K562 (cell line): ENCODE data around the gene TEP1.

Experiments used
- CBFA2T3 ChIP-seq: fragments of 450-650 bp; IDR thresholded peaks from 2 replicates; pipeline ENCODE4 v1.6.1; 2017
- CHD2 ChIP-seq: IDR thresholded peaks from 2 replicates; pipeline ENCODE4 v1.6.1; 2011; ENCODE audit warnings: low read depth, low read length
- CTCF ChIP-seq, 3 experiments: IDR thresholded peaks in 2 of 3; conservative IDR thresholded peaks in 1 of 3; 2 replicates each; pipeline ENCODE4 v1.5.1; 2011 to 2012; ENCODE audit warnings: low read length in 3 of 3, mild to moderate bottlenecking in 3 of 3, control low read depth in 2 of 3, improper control_type of control experiment in 1 of 3, inconsistent platforms in 1 of 3, low read depth in 1 of 3, mixed read lengths in 1 of 3, moderate library complexity in 1 of 3; ENCODE audit not compliant: insufficient read depth in 2 of 3
- EGR1 ChIP-seq: fragments of 450-650 bp; conservative IDR thresholded peaks from 2 replicates; pipeline ENCODE4 v1.6.1; 2017; ENCODE audit warnings: mild to moderate bottlenecking
- JUN ChIP-seq, 2 experiments: sonication (generic) in 1 of 2; formaldehyde crosslinking in 1 of 2; IDR thresholded peaks; 2 replicates each; pipeline versions ENCODE4 v1.6.1 to v1.8.0; 2012 to 2022; ENCODE audit warnings: borderline replicate concordance in 2 of 2, mild to moderate bottlenecking in 2 of 2, improper control_type of control experiment in 1 of 2, low read depth in 1 of 2, low read length in 1 of 2, missing genetic modification reagents in 1 of 2
- PHF20 ChIP-seq: fragments of 450-650 bp; IDR thresholded peaks from 2 replicates; pipeline ENCODE4 v1.6.1; 2018; ENCODE audit not compliant: partially characterized antibody
- SMC3 ChIP-seq: conservative IDR thresholded peaks from 2 replicates; pipeline ENCODE4 v1.6.1; 2011; ENCODE audit warnings: low read depth, low read length, improper control_type of control experiment; ENCODE audit not compliant: insufficient read depth
- STAT6 ChIP-seq: sonication (generic); formaldehyde crosslinking; IDR thresholded peaks from 2 replicates; pipeline ENCODE4 v1.8.1; 2023; ENCODE audit warnings: mild to moderate bottlenecking, missing genetic modification reagents
- TAF7 ChIP-seq: fragments of 450-650 bp; IDR thresholded peaks from 2 replicates; pipeline ENCODE4 v1.6.1; 2016; ENCODE audit warnings: missing genetic modification characterization, missing compliant biosample characterization
- ZBTB1 ChIP-seq: sonication (generic); formaldehyde crosslinking; IDR thresholded peaks from 2 replicates; pipeline ENCODE4 v1.8.1; 2023; ENCODE audit warnings: missing genetic modification reagents, low read depth, mild to moderate bottlenecking, borderline replicate concordance

GRCh38 chr14:20341646-20342045 is 71.7 kb downstream of the TEP1 start:
- TF ChIP-seq CTCF (IDR thresholded peaks at IDR 0.05 in 2 of 3, conservative IDR thresholded peaks at IDR 0.05 in 1 of 3; ENCODE audit: insufficient read depth in 2 of 3, low read depth in 1 of 3, low read length in 3 of 3) (no peak), JUN (IDR thresholded peaks at IDR 0.05; ENCODE audit: borderline replicate concordance, low read depth, low read length) (no peak), JUN (CRISPR knock-in tag; IDR thresholded peaks at IDR 0.05; ENCODE audit: borderline replicate concordance) (no peak), CHD2 (no peak), ZBTB1 (no peak), PHF20 (no peak), CBFA2T3 (no peak), STAT6 (CRISPR knock-in tag) (no peak), EGR1 (no peak), TAF7 (tag) (no peak), SMC3 (no peak)
